NOMO-1 (cell line): ENCODE data around the gene NFKB2.

Source experiments
- DNase-seq, 2 experiments: peaks; one replicate each; lab custom pipeline; 2025; ENCODE audit not compliant: unreplicated experiment in 2 of 2; lab: John Stamatoyannopoulos, UW

NFKB2 gene

GRCh38 chr10:102420714-102421506, 25.4 kb downstream of the NFKB2 start, which contains the start of gene FBXL15:
TSS of gene FBXL15 (plus strand) at chr10:102420836. CDS start at chr10:102421130, 294 bp downstream.
- DNase-seq = peak; percentile 94 to 97

- no peak for DNase-seq
Measured at GRCh38 chr10:102421507-102421756, 25.9 kb downstream of the NFKB2 start.

GRCh38 chr10:102421757-102422512, 26.4 kb downstream of the NFKB2 start:
- peak in 1 of 2 experiments; percentile 42 for DNase-seq

- peak; percentile 68 to 75 for DNase-seq
Measured at GRCh38 chr10:102422545-102423129, 27.1 kb downstream of the NFKB2 start.

GRCh38 chr10:102423372-102423968, 28.0 kb downstream of the NFKB2 start:
- no peak for DNase-seq

- no peak for DNase-seq
Measured at GRCh38 chr10:102424145-102424544, 28.6 kb downstream of the NFKB2 start.

GRCh38 chr10:102424916-102425315, 29.4 kb downstream of the NFKB2 start:
- DNase-seq = no peak

- DNase-seq = no peak
Measured at GRCh38 chr10:102425444-102425843, 29.9 kb downstream of the NFKB2 start.

GRCh38 chr10:102426803-102427287, 31.3 kb downstream of the NFKB2 start:
- DNase-seq = no peak

- no peak for DNase-seq
Measured at GRCh38 chr10:102429468-102429867, 34.0 kb downstream of the NFKB2 start.

- peak in 1 of 2 experiments; percentile 24 for DNase-seq
Measured at GRCh38 chr10:102431452-102432124, 36.1 kb downstream of the NFKB2 start.

GRCh38 chr10:102432162-102432950, 36.9 kb downstream of the NFKB2 start, which contains the start of gene CUEDC2:
TSS of gene CUEDC2 (minus strand) at chr10:102432574. CDS start at chr10:102425188, 7,386 bp downstream.
- peak; percentile 97 to 98 for DNase-seq

GRCh38 chr10:102433619-102434046, 38.1 kb downstream of the NFKB2 start:
- peak in 1 of 2 experiments; percentile 32 for DNase-seq

GRCh38 chr10:102434394-102435132, 39.1 kb downstream of the NFKB2 start:
- no peak for DNase-seq

- DNase-seq = no peak
Measured at GRCh38 chr10:102435133-102435497, 39.6 kb downstream of the NFKB2 start.

GRCh38 chr10:102435529-102436233, 40.2 kb downstream of the NFKB2 start:
- no peak for DNase-seq

- no peak for DNase-seq
Measured at GRCh38 chr10:102436312-102436711, 40.8 kb downstream of the NFKB2 start.

- DNase-seq = no peak
Measured at GRCh38 chr10:102437515-102437914, 42.0 kb downstream of the NFKB2 start.
